Right kidney (tissue), 1 donor: ENCODE measurements around the gene OR51T1.

Experiments used
- DNase-seq: peaks from one replicate; pipeline ENCODE4 v3.0.0-alpha.2; 2016

OR51T1 gene

GRCh38 chr11:4926608-4927007 is 44.9 kb downstream of the OR51T1 start:
- DNase-seq = no peak
